HG02610 (cell line): Measurements from ENCODE around the gene EXOSC9.
A peak's percentile ranks its signal among the peaks of the same experiment; 100 is the strongest.

Experiments used
- ATAC-seq: cut with Tn5 transposase; IDR thresholded peaks from one replicate; pipeline ENCODE4 v1.9.1; 2021; ENCODE audit warnings: mild to moderate bottlenecking, moderate library complexity; ENCODE audit not compliant: unreplicated experiment

Gene EXOSC9

GRCh38 chr4:121788896-121789295 lies 12.2 kb upstream of the EXOSC9 start:
- peak; percentile 94 for ATAC-seq

- no peak for ATAC-seq
Observed at GRCh38 chr4:121789455-121789854, 11.7 kb upstream of the EXOSC9 start.

- ATAC-seq: no peak
Observed at GRCh38 chr4:121789960-121790829, 10.9 kb upstream of the EXOSC9 start.

GRCh38 chr4:121790976-121791375 lies 10.1 kb upstream of the EXOSC9 start:
- no peak for ATAC-seq

- no peak for ATAC-seq
Observed at GRCh38 chr4:121791481-121791880, 9.6 kb upstream of the EXOSC9 start.

- no peak for ATAC-seq
Observed at GRCh38 chr4:121792966-121793365, 8.2 kb upstream of the EXOSC9 start.

GRCh38 chr4:121794505-121795188 lies 6.5 kb upstream of the EXOSC9 start:
- no peak for ATAC-seq

- ATAC-seq: no peak
Observed at GRCh38 chr4:121796283-121796682, 4.8 kb upstream of the EXOSC9 start.

- no peak for ATAC-seq
Observed at GRCh38 chr4:121799208-121799823, 1.8 kb upstream of the EXOSC9 start.

GRCh38 chr4:121799867-121800501 lies 1.1 kb upstream of the EXOSC9 start:
- ATAC-seq: no peak

GRCh38 chr4:121800638-121800960 lies 524 bp upstream of the EXOSC9 start:
- ATAC-seq: peak; percentile 23

- no peak for ATAC-seq
Observed at GRCh38 chr4:121801715-121802075, 572 bp downstream of the EXOSC9 start.

- ATAC-seq: no peak
Observed at GRCh38 chr4:121806411-121806810, 5.3 kb downstream of the EXOSC9 start.

- ATAC-seq: no peak
Observed at GRCh38 chr4:121811122-121811521, 10.0 kb downstream of the EXOSC9 start.

- ATAC-seq: no peak
Observed at GRCh38 chr4:121814756-121815155, 13.6 kb downstream of the EXOSC9 start.

- no peak for ATAC-seq
Observed at GRCh38 chr4:121817006-121817405, 15.9 kb downstream of the EXOSC9 start.

- ATAC-seq: no peak
Observed at GRCh38 chr4:121817701-121818100, 16.6 kb downstream of the EXOSC9 start.

- no peak for ATAC-seq
Observed at GRCh38 chr4:121818215-121818614, 17.1 kb downstream of the EXOSC9 start.

GRCh38 chr4:121819216-121819965 lies 18.3 kb downstream of the EXOSC9 start:
- no peak for ATAC-seq

GRCh38 chr4:121822047-121822446 lies 20.9 kb downstream of the EXOSC9 start:
- ATAC-seq: no peak
